GM13976 (cell line): ENCODE results near the gene ZIC5.

Source experiments
- DNase-seq: peaks from one replicate; pipeline ENCODE4 v3.0.0; 2012; ENCODE audit warnings: low spot score
- in situ Hi-C: fragments of 300-500 bp; cut with MboI; formaldehyde crosslinking; loops from one replicate; pipeline ENCODE4 v1.12.0; 2022; ENCODE audit warnings: low sequenced_read_pairs, mixed read lengths, inconsistent platforms; ENCODE audit not compliant: unreplicated experiment
- TF ChIP-seq, protein P1 (sequence below): IDR thresholded peaks from 2 replicates; pipeline ENCODE4 v1.5.1; 2012; ENCODE audit warnings: borderline replicate concordance, mild to moderate bottlenecking; ENCODE audit not compliant: insufficient read depth; ENCODE audit errors: extremely low read depth, missing control alignments, control extremely low read depth

Gene ZIC5

GRCh38 chr13:99970651-99971575, 654 bp downstream of the ZIC5 start:
- DNase-seq = no peak

DNA sequence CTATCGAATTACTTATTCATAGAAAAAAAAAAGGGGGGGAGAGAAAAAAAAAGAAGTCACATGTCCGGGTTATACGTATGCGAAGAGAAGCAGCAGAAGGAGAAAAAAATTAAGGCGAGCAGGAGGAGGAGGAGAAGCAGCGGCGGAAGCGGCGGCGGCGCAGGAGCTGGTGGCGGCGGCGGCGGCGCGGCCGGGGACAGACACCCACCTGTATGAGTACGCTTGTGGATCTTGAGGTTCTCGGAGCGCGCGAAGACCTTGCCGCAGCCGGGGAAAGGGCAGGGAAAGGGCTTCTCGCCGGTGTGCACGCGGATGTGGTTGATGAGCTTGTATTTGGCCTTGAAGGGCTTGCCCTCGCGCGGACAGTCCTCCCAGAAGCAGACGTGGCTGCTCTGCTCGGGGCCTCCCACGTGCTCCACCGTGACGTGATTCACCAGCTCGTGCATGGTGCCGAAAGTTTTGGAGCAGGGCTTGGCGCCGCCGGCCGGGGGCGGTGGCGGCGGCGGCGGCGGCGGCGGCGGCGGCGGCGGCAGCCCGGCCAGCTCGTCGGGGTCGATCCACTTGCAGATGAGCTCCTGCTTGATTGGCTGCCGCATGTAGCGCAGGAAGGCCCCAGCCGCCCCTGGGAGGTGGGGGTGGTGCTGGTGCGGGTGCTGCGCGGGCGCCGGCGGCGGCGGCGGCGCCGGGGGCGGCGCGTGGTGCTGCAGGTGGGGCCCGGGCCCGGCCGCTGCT, 1.5 kb downstream of the ZIC5 start:
- in situ Hi-C loops = no loop called here
- TF ChIP-seq, protein P1, sequence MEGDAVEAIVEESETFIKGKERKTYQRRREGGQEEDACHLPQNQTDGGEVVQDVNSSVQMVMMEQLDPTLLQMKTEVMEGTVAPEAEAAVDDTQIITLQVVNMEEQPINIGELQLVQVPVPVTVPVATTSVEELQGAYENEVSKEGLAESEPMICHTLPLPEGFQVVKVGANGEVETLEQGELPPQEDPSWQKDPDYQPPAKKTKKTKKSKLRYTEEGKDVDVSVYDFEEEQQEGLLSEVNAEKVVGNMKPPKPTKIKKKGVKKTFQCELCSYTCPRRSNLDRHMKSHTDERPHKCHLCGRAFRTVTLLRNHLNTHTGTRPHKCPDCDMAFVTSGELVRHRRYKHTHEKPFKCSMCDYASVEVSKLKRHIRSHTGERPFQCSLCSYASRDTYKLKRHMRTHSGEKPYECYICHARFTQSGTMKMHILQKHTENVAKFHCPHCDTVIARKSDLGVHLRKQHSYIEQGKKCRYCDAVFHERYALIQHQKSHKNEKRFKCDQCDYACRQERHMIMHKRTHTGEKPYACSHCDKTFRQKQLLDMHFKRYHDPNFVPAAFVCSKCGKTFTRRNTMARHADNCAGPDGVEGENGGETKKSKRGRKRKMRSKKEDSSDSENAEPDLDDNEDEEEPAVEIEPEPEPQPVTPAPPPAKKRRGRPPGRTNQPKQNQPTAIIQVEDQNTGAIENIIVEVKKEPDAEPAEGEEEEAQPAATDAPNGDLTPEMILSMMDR = no peak
- no peak for DNase-seq

More at GRCh38 chr13:99970651-99971575, 654 bp downstream of the ZIC5 start:
- TF ChIP-seq, protein P1 = no peak
- in situ Hi-C loops = no loop called here

DNA sequence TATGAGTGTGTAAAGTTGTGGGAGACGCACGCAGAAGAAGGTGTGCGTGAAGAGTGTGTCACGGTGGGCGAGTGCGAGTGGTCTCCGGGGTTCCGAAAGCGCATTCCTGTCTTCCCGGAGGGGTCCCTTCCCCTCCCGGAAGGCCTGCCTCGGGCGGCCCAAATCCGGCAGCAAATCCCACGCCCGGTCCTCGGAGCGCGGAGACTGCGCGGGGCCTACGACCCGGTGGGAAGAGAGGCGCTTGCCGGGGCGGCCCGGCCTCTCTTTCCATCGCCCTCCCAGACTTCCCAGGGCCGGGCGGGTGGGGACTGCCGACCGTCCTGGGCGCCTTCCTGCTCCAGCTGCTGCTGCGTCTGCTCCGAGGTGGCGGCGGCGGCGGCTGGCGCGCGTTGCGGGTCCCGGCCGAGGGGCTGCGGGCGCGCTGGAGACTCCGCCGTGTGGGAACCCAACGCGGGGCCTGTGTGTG, 2.1 kb downstream of the ZIC5 start:
- DNase-seq = no peak
- in situ Hi-C loops = no loop called here
- TF ChIP-seq, protein P1 = no peak

DNA sequence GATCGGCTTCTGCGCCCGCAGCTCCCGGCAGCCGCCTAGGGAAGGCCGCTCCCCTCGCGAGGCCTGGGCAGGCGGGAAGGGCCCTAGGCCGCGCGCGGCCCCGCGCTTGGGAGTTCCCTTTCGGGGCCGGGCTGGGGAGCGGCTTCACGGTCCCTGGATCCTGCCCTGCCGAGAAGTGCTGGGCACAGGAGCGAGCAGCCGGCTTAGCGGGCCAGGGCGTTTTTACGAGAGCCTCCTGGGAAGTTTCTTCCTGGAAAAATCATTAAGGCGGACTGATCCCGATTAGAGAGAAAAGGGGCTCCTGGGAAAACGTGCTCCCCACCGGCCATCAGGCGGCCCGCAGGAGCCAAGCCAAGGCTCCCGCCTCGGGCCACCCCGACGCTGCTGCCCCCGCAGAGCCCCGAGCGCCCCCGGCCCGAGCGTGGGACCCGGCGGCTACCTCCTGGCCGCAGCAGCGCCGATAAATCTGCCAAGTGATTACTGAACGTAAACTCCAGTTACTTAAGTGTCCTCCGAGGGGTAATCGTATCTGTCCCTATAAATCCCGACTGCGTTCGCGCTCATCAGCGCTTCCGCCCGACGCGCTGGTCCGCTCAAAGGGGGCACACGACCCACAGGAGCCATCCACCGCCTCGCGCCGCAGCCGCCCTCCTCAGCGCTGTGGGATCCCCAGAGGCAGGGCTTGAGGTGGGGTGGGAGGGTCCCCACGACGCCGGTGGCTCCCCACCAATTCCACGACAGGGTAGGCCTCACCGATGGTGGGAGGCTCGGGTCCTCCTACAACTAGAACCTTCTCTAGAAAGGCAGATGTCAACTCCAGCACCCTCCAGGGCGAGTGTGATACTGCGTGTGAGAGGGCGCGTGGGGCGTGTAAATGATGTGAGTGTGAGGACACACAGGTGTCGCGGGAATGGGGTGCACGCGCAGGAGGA, 2.8 kb downstream of the ZIC5 start:
- no peak for DNase-seq
- TF ChIP-seq, protein P1 = no peak
- in situ Hi-C loops = no loop called here

DNA sequence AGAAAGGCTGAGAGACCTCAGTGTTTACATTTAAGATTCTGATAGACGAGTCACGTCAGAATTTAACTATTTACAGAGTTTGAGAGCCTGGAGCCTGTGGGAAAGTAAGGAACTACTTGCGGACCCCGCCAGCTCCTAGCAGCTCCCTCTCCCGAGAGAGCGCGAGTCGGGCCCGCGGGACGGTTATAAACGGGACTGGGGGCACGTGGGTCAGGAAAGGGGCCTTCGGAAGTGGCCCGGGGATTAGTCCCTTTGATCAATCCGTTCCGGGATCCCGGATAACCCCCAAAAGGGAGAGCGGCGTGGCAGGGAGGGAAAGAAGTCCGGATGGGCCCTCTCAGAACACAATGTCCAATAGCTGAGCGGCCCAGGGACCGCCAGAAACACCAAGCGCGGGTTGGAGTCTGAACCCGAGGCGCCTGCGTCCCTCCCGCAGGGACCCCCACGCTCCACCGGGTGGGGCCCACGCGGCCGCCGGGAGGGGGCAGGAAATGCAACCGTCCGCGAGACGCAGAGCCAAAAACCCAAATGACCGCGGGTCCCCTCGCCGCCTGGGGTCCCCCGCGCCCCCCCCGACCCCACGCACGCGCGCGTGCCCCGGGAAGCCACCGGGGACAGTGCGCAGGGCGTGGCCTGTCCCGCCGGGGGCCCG, 3.6 kb downstream of the ZIC5 start:
- TF ChIP-seq, protein P1 = no peak
- in situ Hi-C loops = no loop called here
- DNase-seq = no peak
